Effector memory CD4-positive, alpha-beta T cell (primary cell): ENCODE data around the gene IDE.
"Not testable (repeated sequence)": the region's sequence is repeated elsewhere in the genome, so short reads cannot be mapped to it uniquely, and the experiment has no call there.

ENCODE experiments used
- DNase-seq, 3 donors: peaks; one replicate each; pipeline ENCODE4 v3.0.0-alpha.2; 2020
- H3K27ac ChIP-seq: 2 replicates; pipeline ENCODE4 v1.7.0; 2013; ENCODE audit warnings: mild to moderate bottlenecking, low read length, moderate library complexity; ENCODE audit not compliant: insufficient read depth, poor library complexity, severe bottlenecking
- H3K27me3 ChIP-seq: replicated peaks from 2 replicates; pipeline ENCODE4 v1.7.0; 2013; ENCODE audit warnings: mild to moderate bottlenecking, low read length; ENCODE audit not compliant: insufficient read depth, control insufficient read depth, poor library complexity, severe bottlenecking
- H3K36me3 ChIP-seq: 2 replicates; pipeline ENCODE4 v1.7.0; 2013; ENCODE audit warnings: mild to moderate bottlenecking, low read length, moderate library complexity; ENCODE audit not compliant: control insufficient read depth, insufficient read depth
- H3K4me1 ChIP-seq: 2 replicates; pipeline ENCODE4 v1.7.0; 2013; ENCODE audit warnings: low read length, mild to moderate bottlenecking; ENCODE audit not compliant: control insufficient read depth, insufficient read depth, poor library complexity, severe bottlenecking
- H3K4me3 ChIP-seq: 2 replicates; pipeline ENCODE4 v1.7.0; 2013; ENCODE audit warnings: low read length, low read depth, mild to moderate bottlenecking; ENCODE audit not compliant: insufficient read depth, poor library complexity, severe bottlenecking
- H3K9me3 ChIP-seq: 2 replicates; pipeline ENCODE4 v1.7.0; 2013; ENCODE audit warnings: mild to moderate bottlenecking, low read length, moderate library complexity; ENCODE audit not compliant: control insufficient read depth

The IDE gene

GRCh38 chr10:92411406-92411805 lies 162.5 kb downstream of the IDE start:
- Histone ChIP-seq H3K4me1 (no peaks in the 10 kb centered on the region), H3K9me3 (no peaks in the 10 kb centered on the region), H3K27me3 (no peaks in the 10 kb centered on the region), H3K36me3 (no peaks in the 10 kb centered on the region), H3K4me3 (no peak overlapping the region), H3K27ac (no peak overlapping the region)
- no peak for DNase-seq

GRCh38 chr10:92410501-92410900 lies 163.4 kb downstream of the IDE start:
- Histone ChIP-seq H3K27ac (no peak overlapping the region), H3K9me3 (no peaks in the 10 kb centered on the region), H3K4me3 (no peak overlapping the region), H3K36me3 (no peaks in the 10 kb centered on the region), H3K4me1 (no peaks in the 10 kb centered on the region), H3K27me3 (no peaks in the 10 kb centered on the region)
- no peak for DNase-seq

- Histone ChIP-seq H3K27me3 (no peaks in the 10 kb centered on the region), H3K4me3 (no peak overlapping the region), H3K9me3 (no peaks in the 10 kb centered on the region), H3K4me1 (no peaks in the 10 kb centered on the region), H3K27ac (no peak overlapping the region), H3K36me3 (no peaks in the 10 kb centered on the region)
- DNase-seq = no peak
Observed at GRCh38 chr10:92408017-92408361, 165.9 kb downstream of the IDE start.

- DNase-seq = no peak
- Histone ChIP-seq H3K9me3 (no peaks in the 10 kb centered on the region), H3K27ac (no peak overlapping the region)
Observed at GRCh38 chr10:92407305-92408016, 166.4 kb downstream of the IDE start.

GRCh38 chr10:92405419-92405924 lies 168.4 kb downstream of the IDE start:
- Histone ChIP-seq H3K4me3 (no peak overlapping the region), H3K36me3 (no peaks in the 10 kb centered on the region), H3K4me1 (no peaks in the 10 kb centered on the region), H3K9me3 (no peaks in the 10 kb centered on the region), H3K27me3 (no peaks in the 10 kb centered on the region), H3K27ac (no peak overlapping the region)
- DNase-seq = no peak

More at GRCh38 chr10:92407305-92408016, 166.4 kb downstream of the IDE start:
- no peaks in the 10 kb centered on the region for H3K27me3 ChIP-seq
- H3K36me3 ChIP-seq = no peaks in the 10 kb centered on the region
- H3K4me3 ChIP-seq = no peak overlapping the region
- no peaks in the 10 kb centered on the region for H3K4me1 ChIP-seq

- H3K4me3 ChIP-seq = no peak overlapping the region
- no peaks in the 10 kb centered on the region for H3K27me3 ChIP-seq
- no peak for DNase-seq
- no peaks in the 10 kb centered on the region for H3K9me3 ChIP-seq
- no peaks in the 10 kb centered on the region for H3K4me1 ChIP-seq
- H3K27ac ChIP-seq = no peak overlapping the region
- H3K36me3 ChIP-seq = no peaks in the 10 kb centered on the region
Observed at GRCh38 chr10:92404612-92405418, 169.1 kb downstream of the IDE start.

- H3K27me3 ChIP-seq, H3K9me3 ChIP-seq, H3K27ac ChIP-seq, H3K4me3 ChIP-seq, DNase-seq, H3K4me1 ChIP-seq, H3K36me3 ChIP-seq: not testable (repeated sequence)
Observed at GRCh38 chr10:92402234-92402633, 171.7 kb downstream of the IDE start.
